ENCODE results near the gene SHOC2.

GRCh38 chr10:110873951-110874350, 45.5 kb upstream of the SHOC2 start:
- TF ChIP-seq POLR2A (IDR thresholded peaks at IDR 0.05) = no peak
- no peak for TF ChIP-seq CTCF (IDR thresholded peaks at IDR 0.05)
- no peak for TF ChIP-seq EP300 (IDR thresholded peaks at IDR 0.05)
